ENCODE measurements around the gene OR6S1.
"Not testable (repeated sequence)": the region's sequence is repeated elsewhere in the genome, so short reads cannot be mapped to it uniquely, and the experiment has no call there.

Gene OR6S1

GRCh38 chr14:20630340-20631022 is 11.0 kb downstream of the OR6S1 start:
- H3K27ac ChIP-seq (ENCODE audit: low read depth, low read length), result no peak overlapping the region
- no peaks in the 10 kb centered on the region for H3K79me2 ChIP-seq (ENCODE audit: control insufficient read depth, insufficient read depth, low read length, unreplicated experiment)
- no peaks in the 10 kb centered on the region for H3K36me3 ChIP-seq (ENCODE audit: insufficient read depth, low read length)
- peak overlapping the region; percentile 76 for H3K4me3 ChIP-seq (ENCODE audit: low read depth, low read length)
- H3K27me3 ChIP-seq (ENCODE audit: insufficient read depth, low read length), result peaks cover 43% of the 10 kb centered on the region
- H2AFZ ChIP-seq (ENCODE audit: low read length, unreplicated experiment), result no peak overlapping the region
- H3K4me1 ChIP-seq (ENCODE audit: control insufficient read depth, insufficient read depth, low read length, unreplicated experiment), result peaks cover 18% of the 10 kb centered on the region

- peaks cover 22% of the 10 kb centered on the region for H3K27me3 ChIP-seq (ENCODE audit: insufficient read depth, low read length)
- H2AFZ ChIP-seq (ENCODE audit: low read length, unreplicated experiment), result no peak overlapping the region
- H3K36me3 ChIP-seq (ENCODE audit: insufficient read depth, low read length), result no peaks in the 10 kb centered on the region
- H3K27ac ChIP-seq (ENCODE audit: low read depth, low read length), result no peak overlapping the region
- H3K4me3 ChIP-seq (ENCODE audit: low read depth, low read length), result no peak overlapping the region; the same call in 1 of the 2 replicates
- no peaks in the 10 kb centered on the region for H3K79me2 ChIP-seq (ENCODE audit: control insufficient read depth, insufficient read depth, low read length, unreplicated experiment)
- H3K4me1 ChIP-seq (ENCODE audit: control insufficient read depth, insufficient read depth, low read length, unreplicated experiment), result peaks cover 18% of the 10 kb centered on the region
Observed at GRCh38 chr14:20628063-20628854, 13.2 kb downstream of the OR6S1 start.

GRCh38 chr14:20627346-20628027 is 14.0 kb downstream of the OR6S1 start:
- no peaks in the 10 kb centered on the region for H3K36me3 ChIP-seq (ENCODE audit: insufficient read depth, low read length)
- peaks cover 21% of the 10 kb centered on the region for H3K27me3 ChIP-seq (ENCODE audit: insufficient read depth, low read length)
- no peaks in the 10 kb centered on the region for H3K79me2 ChIP-seq (ENCODE audit: control insufficient read depth, insufficient read depth, low read length, unreplicated experiment)
- no peak overlapping the region for H3K27ac ChIP-seq (ENCODE audit: low read depth, low read length)
- H3K4me3 ChIP-seq (ENCODE audit: low read depth, low read length), result no peak overlapping the region; the same call in 1 of the 2 replicates
- H2AFZ ChIP-seq (ENCODE audit: low read length, unreplicated experiment), result no peak overlapping the region
- H3K4me1 ChIP-seq (ENCODE audit: control insufficient read depth, insufficient read depth, low read length, unreplicated experiment), result peaks cover 18% of the 10 kb centered on the region

GRCh38 chr14:20626274-20626673 is 15.2 kb downstream of the OR6S1 start:
- H3K36me3 ChIP-seq (ENCODE audit: insufficient read depth, low read length), result no peaks in the 10 kb centered on the region
- no peak overlapping the region for H3K27ac ChIP-seq (ENCODE audit: low read depth, low read length)
- peak overlapping the region; percentile 42 for H3K4me3 ChIP-seq (ENCODE audit: low read depth, low read length)
- H3K4me1 ChIP-seq (ENCODE audit: control insufficient read depth, insufficient read depth, low read length, unreplicated experiment), result peaks cover 18% of the 10 kb centered on the region
- H3K27me3 ChIP-seq (ENCODE audit: insufficient read depth, low read length), result peaks cover 21% of the 10 kb centered on the region
- H3K79me2 ChIP-seq (ENCODE audit: control insufficient read depth, insufficient read depth, low read length, unreplicated experiment), result no peaks in the 10 kb centered on the region
- no peak overlapping the region for H2AFZ ChIP-seq (ENCODE audit: low read length, unreplicated experiment)

GRCh38 chr14:20624495-20625070 is 16.9 kb downstream of the OR6S1 start:
- Histone ChIP-seq H3K27ac (ENCODE audit: low read depth, low read length) (peak overlapping the region; percentile 45; the same call in 1 of the 2 replicates), H3K79me2 (ENCODE audit: control insufficient read depth, insufficient read depth, low read length, unreplicated experiment) (no peaks in the 10 kb centered on the region), H2AFZ (ENCODE audit: low read length, unreplicated experiment) (peak overlapping the region; percentile 91), H3K4me3 (ENCODE audit: low read depth, low read length) (peak overlapping the region; percentile 79), H3K4me1 (ENCODE audit: control insufficient read depth, insufficient read depth, low read length, unreplicated experiment) (peaks cover 18% of the 10 kb centered on the region), H3K27me3 (ENCODE audit: insufficient read depth, low read length) (peaks cover 16% of the 10 kb centered on the region), H3K36me3 (ENCODE audit: insufficient read depth, low read length) (no peaks in the 10 kb centered on the region)

GRCh38 chr14:20623798-20624197 is 17.7 kb downstream of the OR6S1 start:
- H3K4me3 ChIP-seq (ENCODE audit: low read depth, low read length), result no peak overlapping the region
- H3K4me1 ChIP-seq (ENCODE audit: control insufficient read depth, insufficient read depth, low read length, unreplicated experiment), result peaks cover 18% of the 10 kb centered on the region
- no peak overlapping the region for H2AFZ ChIP-seq (ENCODE audit: low read length, unreplicated experiment)

GRCh38 chr14:20622816-20623291 is 18.6 kb downstream of the OR6S1 start:
- no peak overlapping the region for H3K4me3 ChIP-seq (ENCODE audit: low read depth, low read length)
- peaks cover 14% of the 10 kb centered on the region for H3K4me1 ChIP-seq (ENCODE audit: control insufficient read depth, insufficient read depth, low read length, unreplicated experiment)
- H2AFZ ChIP-seq (ENCODE audit: low read length, unreplicated experiment), result no peak overlapping the region
- H3K79me2 ChIP-seq (ENCODE audit: control insufficient read depth, insufficient read depth, low read length, unreplicated experiment), result no peaks in the 10 kb centered on the region
- no peaks in the 10 kb centered on the region for H3K36me3 ChIP-seq (ENCODE audit: insufficient read depth, low read length)
- H3K27ac ChIP-seq (ENCODE audit: low read depth, low read length), result no peak overlapping the region
- peaks cover 4% of the 10 kb centered on the region; the same call in 1 of the 2 replicates for H3K27me3 ChIP-seq (ENCODE audit: insufficient read depth, low read length)

More at GRCh38 chr14:20623798-20624197, 17.7 kb downstream of the OR6S1 start:
- Histone ChIP-seq H3K27ac (ENCODE audit: low read depth, low read length) (no peak overlapping the region), H3K27me3 (ENCODE audit: insufficient read depth, low read length) (peaks cover 9% of the 10 kb centered on the region), H3K79me2 (ENCODE audit: control insufficient read depth, insufficient read depth, low read length, unreplicated experiment) (no peaks in the 10 kb centered on the region), H3K36me3 (ENCODE audit: insufficient read depth, low read length) (no peaks in the 10 kb centered on the region)

- Histone ChIP-seq H3K27me3 (ENCODE audit: insufficient read depth, low read length) (no peaks in the 10 kb centered on the region), H3K36me3 (ENCODE audit: insufficient read depth, low read length) (no peaks in the 10 kb centered on the region), H3K79me2 (ENCODE audit: control insufficient read depth, insufficient read depth, low read length, unreplicated experiment) (no peaks in the 10 kb centered on the region), H3K4me3 (ENCODE audit: low read depth, low read length) (no peak overlapping the region), H3K4me1 (ENCODE audit: control insufficient read depth, insufficient read depth, low read length, unreplicated experiment) (no peaks in the 10 kb centered on the region), H2AFZ (ENCODE audit: low read length, unreplicated experiment) (no peak overlapping the region), H3K27ac (ENCODE audit: low read depth, low read length) (no peak overlapping the region)
Observed at GRCh38 chr14:20620798-20621478, 20.6 kb downstream of the OR6S1 start.

GRCh38 chr14:20619688-20620087 is 21.8 kb downstream of the OR6S1 start:
- H3K79me2 ChIP-seq (ENCODE audit: control insufficient read depth, insufficient read depth, low read length, unreplicated experiment); H3K27ac ChIP-seq (ENCODE audit: low read depth, low read length); H3K36me3 ChIP-seq (ENCODE audit: insufficient read depth, low read length); H3K27me3 ChIP-seq (ENCODE audit: insufficient read depth, low read length); H3K4me3 ChIP-seq (ENCODE audit: low read depth, low read length); H2AFZ ChIP-seq (ENCODE audit: low read length, unreplicated experiment); H3K4me1 ChIP-seq (ENCODE audit: control insufficient read depth, insufficient read depth, low read length, unreplicated experiment): not testable (repeated sequence)

- Histone ChIP-seq H3K27me3 (ENCODE audit: insufficient read depth, low read length) (no peaks in the 10 kb centered on the region), H3K36me3 (ENCODE audit: insufficient read depth, low read length) (no peaks in the 10 kb centered on the region), H3K4me1 (ENCODE audit: control insufficient read depth, insufficient read depth, low read length, unreplicated experiment) (peaks cover 8% of the 10 kb centered on the region), H3K4me3 (ENCODE audit: low read depth, low read length) (no peak overlapping the region), H3K79me2 (ENCODE audit: control insufficient read depth, insufficient read depth, low read length, unreplicated experiment) (no peaks in the 10 kb centered on the region), H2AFZ (ENCODE audit: low read length, unreplicated experiment) (no peak overlapping the region), H3K27ac (ENCODE audit: low read depth, low read length) (no peak overlapping the region)
Observed at GRCh38 chr14:20618271-20618749, 23.2 kb downstream of the OR6S1 start.

Measured in ACC112 (cell line).